HG03097 (cell line): ENCODE measurements around the gene PPARG.
"Not testable (repeated sequence)": the region's sequence is repeated elsewhere in the genome, so short reads cannot be mapped to it uniquely, and the experiment has no call there.

Experiments
- ATAC-seq: cut with Tn5 transposase; IDR thresholded peaks from one replicate; pipeline ENCODE4 v1.9.1; 2021; ENCODE audit not compliant: unreplicated experiment, low FRiP score

The PPARG gene

GRCh38 chr3:12278566-12278965, 10.3 kb upstream of the PPARG start:
- ATAC-seq, result no peak

GRCh38 chr3:12279591-12280326, 9.1 kb upstream of the PPARG start:
- ATAC-seq, result no peak

- no peak for ATAC-seq
Measured at GRCh38 chr3:12280357-12280806, 8.5 kb upstream of the PPARG start.

GRCh38 chr3:12284591-12284990, 4.3 kb upstream of the PPARG start:
- ATAC-seq, result no peak

- no peak for ATAC-seq
Measured at GRCh38 chr3:12285003-12285555, 3.8 kb upstream of the PPARG start.

DNA sequence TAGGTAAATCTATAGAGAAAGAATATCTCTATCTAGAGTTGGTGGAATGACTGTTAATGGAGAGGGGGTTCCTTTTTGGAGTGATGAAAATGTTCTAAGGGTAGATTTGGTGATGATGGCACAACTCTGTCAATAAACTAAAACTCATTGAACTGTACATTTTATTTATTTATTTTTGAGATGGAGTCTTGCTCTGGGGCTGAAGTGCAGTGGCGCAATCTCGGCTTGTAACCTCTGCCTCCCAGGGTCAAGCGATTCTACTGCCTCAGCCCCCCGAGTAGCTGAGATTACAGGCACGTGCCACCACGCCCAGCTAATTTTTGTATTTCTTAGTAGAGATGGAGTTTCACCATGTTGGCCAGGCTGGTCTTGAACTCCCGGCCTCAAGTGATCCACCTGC, 3.1 kb upstream of the PPARG start:
- ATAC-seq, result not testable (repeated sequence)

DNA sequence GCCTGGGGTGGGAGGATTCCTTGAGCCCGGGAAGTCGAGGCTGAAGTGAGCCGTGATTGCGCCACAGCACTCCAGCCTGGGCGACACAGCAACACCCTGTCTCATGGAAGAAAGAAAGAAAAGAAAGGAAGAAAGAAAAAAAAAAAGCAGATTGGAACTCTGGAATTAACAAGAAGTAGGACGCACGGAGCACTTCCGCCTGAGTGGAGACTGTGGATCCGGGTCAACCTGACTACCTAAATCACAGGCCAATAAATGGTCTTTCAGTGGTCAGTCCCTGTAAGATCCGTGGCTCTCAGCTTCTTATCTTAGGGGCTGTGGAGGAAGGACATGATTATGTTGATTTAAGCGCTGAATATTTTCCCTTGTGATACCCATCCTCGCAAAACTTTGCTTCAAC, 2.4 kb upstream of the PPARG start:
- ATAC-seq, result no peak

DNA sequence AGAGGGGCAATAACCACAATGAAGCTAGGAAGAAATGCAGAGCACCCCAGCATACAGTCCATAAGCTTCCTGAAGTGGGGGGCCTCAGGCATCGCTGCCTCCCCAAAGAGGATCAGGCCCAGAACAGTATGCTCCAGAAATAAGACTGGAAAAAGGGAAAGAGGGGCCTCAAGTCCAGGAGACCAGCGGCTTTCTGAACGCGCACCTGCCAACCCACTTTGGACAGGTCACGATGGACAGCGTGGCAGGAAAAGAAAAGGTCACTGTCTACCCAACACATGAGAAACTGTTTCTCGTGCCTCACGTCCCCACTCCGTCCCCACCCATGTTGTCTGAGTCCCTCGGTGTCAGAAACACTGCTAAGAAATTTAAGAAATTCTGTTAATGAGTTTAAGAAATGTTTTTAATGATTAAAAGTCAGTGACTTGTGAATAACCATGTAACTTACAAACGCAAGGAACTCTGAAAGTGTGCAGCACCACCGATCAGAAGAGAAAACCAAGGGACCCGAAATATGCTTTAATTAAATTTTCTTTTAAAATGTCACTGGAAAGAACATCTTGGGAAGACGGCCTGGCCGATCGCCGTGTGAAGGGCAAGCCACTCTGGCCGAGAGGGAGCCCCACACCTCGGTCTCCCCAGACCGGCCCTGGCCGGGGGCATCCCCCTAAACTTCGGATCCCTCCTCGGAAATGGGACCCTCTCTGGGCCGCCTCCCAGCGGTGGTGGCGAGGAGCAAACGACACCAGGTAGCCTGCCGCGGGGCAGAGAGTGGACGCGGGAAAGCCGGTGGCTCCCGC, 1.7 kb upstream of the PPARG start:
- ATAC-seq, result no peak

DNA sequence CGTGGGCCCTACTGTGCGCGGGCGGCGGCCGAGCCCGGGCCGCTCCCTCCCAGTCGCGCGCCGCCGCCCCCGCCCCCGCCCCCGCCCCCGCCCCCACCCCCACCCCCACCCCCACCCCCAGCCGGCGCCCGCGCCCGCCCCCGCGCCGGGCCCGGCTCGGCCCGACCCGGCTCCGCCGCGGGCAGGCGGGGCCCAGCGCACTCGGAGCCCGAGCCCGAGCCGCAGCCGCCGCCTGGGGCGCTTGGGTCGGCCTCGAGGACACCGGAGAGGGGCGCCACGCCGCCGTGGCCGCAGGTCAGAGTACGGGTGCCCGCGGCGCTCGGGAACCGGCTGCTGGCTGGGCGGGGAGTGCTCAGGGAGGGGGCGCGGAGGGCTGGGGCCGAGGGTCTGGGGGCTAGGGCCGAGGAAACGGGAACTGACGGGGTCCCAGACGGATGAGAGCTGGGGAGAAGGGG, 1.1 kb upstream of the PPARG start:
- ATAC-seq, result no peak

GRCh38 chr3:12289524-12289923, 654 bp downstream of the PPARG start:
- no peak for ATAC-seq

GRCh38 chr3:12292770-12293169, 3.9 kb downstream of the PPARG start:
- no peak for ATAC-seq

GRCh38 chr3:12294885-12295580, 6.2 kb downstream of the PPARG start:
- no peak for ATAC-seq

- ATAC-seq, result no peak
Measured at GRCh38 chr3:12296511-12296910, 7.6 kb downstream of the PPARG start.

DNA sequence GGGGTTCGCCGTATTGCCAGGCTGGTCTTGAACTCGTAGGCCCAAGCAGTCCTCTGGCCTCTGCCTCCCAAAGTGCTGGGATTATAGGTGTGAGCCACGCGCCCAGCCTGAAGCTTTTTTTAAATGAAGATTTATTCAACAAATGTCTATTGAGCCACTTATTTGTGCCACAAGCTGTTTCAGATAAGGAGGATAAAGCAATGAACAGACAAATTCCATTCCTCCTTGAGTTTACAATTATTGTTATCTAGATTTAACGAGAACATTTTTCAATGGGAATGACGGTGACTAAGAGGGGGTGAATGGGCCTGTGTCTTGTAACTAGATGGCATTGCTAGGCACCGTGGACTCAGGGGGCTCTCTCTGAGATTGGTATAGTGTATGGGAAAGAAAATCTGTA, 10.2 kb downstream of the PPARG start:
- ATAC-seq, result no peak

DNA sequence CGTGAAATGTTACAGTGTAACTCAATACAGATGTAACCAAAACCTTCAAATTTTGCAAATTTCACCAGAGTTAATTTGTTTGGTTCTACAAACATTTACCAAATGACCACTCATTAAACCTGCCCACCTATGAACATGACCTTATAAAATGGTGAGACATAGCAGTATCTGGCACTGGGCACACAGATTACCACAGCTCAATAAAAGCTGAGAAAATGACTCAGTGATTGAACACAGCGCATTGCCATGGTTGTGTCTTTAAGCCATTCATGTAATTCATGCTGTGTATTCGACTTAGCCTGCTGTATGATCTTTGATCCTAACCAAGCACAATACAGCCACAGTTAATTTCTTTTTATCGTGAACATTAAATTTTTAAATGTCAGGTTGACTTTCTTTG, 11.3 kb downstream of the PPARG start:
- no peak for ATAC-seq

- no peak for ATAC-seq
Measured at GRCh38 chr3:12301031-12301430, 12.2 kb downstream of the PPARG start.

DNA sequence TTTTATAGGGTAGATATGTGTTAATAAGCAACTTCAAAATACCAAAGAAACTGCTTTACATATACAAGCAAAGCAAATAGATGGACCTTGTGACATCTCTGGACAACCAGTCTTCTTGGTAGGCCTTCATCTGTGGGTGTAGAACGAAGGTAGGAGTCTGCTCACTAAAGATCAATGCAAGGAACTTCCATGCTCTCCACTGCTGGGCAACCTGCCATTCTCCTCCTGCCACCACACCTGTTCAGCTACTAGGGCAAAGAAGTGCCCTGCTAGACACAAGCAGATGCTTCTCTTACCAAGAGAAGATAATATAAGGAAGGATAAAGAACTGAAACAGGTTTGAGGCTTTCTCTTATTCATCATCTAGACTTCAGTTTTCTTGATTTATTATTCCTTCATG, 12.6 kb downstream of the PPARG start:
- no peak for ATAC-seq

DNA sequence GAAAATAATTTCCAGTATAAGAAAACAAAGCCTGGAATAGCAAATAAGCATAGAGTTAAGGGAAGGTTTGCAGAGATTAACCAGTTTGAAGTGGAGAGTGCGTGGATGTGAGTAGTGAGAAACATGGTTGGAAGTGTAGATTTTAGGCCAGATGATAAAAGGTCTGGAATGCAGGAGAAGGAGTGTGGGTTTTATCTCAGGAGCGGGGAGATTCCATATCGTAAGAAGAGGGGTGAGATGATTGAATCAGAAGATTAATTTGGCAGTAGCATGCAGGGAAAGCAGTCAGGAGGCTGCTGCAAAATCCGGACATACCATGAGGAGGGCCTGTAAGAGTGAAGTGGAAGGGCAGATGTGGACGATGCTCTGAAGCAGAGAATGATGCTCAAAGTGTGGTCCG, 13.7 kb downstream of the PPARG start:
- no peak for ATAC-seq

- no peak for ATAC-seq
Measured at GRCh38 chr3:12303534-12303933, 14.7 kb downstream of the PPARG start.

GRCh38 chr3:12303993-12304392, 15.1 kb downstream of the PPARG start:
- no peak for ATAC-seq

DNA sequence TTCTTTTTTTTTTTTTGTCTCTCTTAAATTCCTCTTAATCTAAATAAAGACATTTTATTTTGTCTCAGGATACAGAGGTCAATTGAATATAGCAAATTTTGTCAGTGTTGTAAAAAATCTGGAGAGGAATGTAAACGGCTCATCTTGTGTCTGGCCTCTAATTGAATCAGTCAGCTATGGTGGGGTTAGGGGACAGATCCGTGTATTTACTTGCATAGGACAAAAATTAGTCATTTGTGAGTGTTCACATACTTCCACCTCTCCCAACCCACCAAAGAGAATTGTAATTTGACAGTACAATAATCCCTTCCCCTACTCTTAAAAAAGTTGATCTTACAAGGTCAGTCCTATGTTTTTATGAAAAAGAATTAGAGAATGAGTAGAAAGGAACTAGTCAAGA, 18.3 kb downstream of the PPARG start:
- no peak for ATAC-seq
